ENCODE data around the gene XRCC5. TPM values are rescaled to one million over a fixed set of nuclear protein-coding genes. Genes with fewer than 3 reads are reported as not detected.
"Not testable (repeated sequence)": the region's sequence is repeated elsewhere in the genome, so short reads cannot be mapped to it uniquely, and the experiment has no call there.

The XRCC5 gene
- total RNA-seq: 181 and 213 TPM in 2 replicates

DNA sequence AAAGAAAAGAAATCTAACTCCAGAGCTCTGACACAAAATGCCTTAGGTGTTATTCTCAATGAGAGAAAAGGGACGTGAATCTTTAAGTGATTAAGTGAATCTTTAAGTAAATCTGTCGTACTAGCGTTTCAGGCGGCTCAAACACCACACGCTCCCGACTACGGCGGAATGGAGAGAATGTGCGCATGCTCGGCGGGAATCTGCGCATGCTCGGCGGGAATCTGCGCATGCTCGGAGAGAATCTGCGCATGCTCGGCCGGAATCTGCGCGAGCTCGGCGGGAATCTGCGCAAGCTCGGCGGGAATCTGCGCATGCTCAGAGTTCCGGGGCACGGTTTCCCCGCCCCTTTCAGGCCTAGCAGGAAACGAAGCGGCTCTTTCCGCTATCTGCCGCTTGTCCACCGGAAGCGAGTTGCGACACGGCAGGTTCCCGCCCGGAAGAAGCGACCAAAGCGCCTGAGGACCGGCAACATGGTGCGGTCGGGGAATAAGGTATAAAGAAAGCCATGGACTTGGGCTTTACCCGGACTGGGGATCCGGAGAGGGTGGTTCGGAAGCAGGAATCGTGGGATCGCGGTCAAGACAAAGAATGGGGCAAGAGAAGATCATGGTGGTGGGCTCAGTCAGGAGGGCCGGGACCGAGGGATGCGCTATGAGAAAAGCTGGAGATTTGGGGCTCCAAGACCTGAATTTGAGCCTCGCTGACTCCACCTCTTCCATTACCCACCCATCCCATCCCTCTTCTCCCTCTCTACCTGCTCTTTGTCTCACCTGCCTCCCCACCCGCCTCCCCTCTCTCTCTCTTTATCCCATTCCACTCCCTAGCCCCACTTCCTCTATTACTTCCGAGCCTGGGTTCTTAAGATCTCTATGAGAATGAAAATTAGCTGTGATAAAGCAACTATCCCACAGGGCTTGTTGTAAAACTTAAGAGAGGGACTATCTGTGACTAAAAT, at the start of gene XRCC5:
TSS of gene XRCC5 (plus strand) at position 382 of the 955 bp plus-strand sequence. CDS start at position 471, 89 bp downstream.
- DNase-seq (ENCODE audit: low read depth in 2 of 2): peak; percentile 95

DNA sequence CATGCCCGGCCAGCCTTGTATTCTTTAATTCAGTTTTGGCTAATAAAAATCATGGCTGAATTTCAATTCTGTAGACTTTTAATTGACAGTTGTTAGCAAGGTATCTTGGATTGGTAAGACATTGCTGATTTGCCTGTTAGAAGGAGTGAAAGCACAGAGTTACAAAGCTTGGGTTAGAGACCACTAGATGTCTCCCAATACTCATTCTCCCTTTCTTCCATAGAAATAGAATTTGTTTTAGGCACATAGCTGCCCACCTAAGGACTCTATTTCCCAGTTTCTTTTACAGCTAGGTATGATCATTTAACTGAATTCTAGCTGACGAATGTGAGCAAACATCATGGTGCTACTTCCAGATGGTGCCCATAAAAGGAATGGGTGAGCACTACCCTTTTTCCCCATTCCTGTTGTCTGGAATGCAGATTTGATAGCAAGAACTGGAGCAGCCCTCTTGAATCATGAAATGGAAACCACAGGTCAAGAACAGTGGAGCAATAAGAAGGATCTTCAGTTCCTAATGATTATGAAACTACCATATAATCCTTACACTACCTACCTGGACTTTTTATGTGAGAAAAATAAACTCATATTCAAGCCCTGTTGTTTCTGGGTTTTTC, 45.0 kb upstream of the XRCC5 start:
- DNase-seq (ENCODE audit: low read depth in 2 of 2): no peak

DNA sequence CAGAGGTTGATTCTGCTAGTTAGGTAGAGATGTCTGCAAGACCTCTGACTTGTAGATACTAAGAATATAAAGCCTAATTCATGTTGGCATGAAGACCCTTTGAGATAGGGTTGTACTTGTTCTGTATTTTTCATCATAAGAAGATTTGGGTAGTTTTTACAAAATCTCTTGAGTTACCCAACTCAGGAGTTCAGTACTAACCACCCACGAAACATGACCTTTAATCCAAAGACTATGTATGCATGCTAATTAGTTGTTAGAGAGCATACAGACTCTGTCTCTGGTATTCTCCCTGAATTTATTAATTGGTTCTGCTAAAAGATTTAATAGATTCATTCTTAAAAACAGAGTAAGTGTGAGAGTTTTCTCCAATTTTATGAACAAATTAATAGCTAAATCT, 44.5 kb upstream of the XRCC5 start:
- DNase-seq (ENCODE audit: low read depth in 2 of 2): no peak

DNA sequence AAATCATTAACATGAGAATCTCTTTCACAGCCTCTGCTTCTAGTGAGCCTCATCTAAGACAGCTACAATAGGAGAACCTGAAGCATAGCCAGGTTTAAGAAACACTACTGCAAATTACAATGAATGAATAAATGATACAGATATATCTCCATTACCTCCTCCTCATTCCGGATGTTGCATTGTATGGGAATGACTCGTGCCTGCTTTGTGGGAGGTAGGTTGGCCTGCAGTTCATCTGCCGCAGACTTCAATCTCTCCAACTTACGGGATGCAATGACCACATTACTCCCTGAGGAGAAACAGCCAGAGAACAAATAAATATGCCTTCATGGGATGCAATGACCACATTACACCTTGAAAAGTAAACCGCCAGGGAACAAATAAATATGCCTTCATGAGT, 42.9 kb upstream of the XRCC5 start:
- DNase-seq (ENCODE audit: low read depth in 2 of 2): no peak

DNA sequence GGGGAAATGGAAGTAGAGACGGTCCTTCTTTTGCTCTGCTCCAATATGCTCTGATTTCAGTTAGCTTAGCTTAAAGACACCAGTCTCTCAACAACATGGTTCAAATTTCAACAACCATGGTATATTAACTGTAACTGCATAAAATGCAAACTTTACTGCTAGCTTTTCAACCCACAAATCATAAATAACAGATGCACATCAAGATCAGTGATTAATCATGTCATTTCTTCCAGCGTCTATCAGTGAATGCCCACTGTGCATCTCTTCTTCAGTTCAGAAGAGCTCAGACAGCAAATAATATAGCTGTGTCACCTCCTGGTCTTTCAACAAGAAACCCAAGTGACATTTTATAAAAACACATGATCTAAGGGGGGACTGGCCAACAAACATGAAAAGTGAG, 40.1 kb upstream of the XRCC5 start:
- no peak for DNase-seq (ENCODE audit: low read depth in 2 of 2)

DNA sequence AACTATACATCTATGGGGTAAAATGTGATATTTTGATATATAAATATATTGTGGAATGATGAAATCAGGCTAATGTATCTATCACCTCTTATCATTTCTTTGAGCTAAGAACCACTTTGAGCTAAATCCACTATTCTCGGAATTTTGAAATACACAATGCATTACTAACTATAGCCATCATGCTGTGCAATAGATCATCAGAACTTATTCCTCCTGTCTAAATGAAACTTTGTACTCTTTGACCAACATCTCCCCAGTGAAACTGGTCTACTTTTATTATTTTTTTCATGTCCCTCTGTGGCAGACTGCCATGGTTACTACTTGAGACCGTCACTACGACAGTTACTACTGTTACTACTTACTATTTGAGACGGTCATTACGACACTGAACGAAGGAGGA, 39.0 kb upstream of the XRCC5 start:
- no peak for DNase-seq (ENCODE audit: low read depth in 2 of 2)

DNA sequence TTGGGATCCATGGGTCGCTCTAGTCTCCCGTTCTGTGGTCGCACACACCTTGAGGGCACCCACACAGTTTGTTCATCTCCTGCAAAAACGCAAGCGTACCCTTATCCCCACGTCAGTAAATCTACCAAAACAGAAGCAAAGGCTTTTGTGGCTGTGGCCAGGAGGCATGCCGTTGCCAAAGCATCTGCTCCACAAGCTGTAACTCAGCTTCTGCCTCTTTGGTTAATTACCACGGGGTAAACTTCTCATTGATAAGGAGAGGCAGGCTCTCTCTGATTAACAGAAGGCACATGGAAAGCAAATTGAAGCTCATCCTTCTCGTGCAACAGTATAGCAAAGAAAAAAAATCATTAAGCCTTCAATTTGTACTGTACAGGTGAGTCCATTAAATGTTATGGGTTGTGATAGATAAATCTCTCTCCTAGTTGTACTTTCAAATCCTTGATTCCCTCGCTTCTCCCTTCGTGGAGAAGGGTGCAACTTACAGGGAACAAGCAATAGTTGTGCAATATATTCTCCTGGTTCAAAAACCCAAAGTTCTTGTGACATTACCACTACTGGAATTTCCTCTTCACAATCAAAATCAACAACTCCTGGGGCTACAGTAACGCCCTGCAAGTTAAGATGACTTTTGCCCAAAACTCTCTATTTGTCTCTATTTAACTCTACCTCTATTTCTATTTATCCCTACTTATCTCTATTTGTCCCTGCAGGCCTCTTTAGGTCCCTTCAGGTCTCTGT, 37.9 kb upstream of the XRCC5 start:
- no peak for DNase-seq (ENCODE audit: low read depth in 2 of 2)

DNA sequence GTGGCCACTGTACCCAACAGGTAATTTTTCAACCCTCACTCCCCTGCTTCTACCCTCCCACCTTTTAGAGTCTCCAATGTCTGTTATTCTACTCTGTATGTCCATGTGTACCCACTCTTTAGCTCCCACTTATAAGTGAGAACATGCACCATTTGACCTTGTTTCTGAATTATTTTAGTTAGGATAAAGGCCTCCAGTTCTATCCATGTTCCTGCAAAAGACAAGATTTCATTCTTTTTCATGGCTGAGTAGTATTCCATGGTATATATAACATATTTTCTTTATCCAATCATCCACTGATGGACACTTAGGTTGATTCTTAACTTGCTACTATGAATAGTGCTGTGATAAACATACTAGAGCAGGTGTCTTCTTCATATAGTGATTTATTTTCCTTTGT, 36.7 kb upstream of the XRCC5 start:
- DNase-seq (ENCODE audit: low read depth in 2 of 2): no peak

DNA sequence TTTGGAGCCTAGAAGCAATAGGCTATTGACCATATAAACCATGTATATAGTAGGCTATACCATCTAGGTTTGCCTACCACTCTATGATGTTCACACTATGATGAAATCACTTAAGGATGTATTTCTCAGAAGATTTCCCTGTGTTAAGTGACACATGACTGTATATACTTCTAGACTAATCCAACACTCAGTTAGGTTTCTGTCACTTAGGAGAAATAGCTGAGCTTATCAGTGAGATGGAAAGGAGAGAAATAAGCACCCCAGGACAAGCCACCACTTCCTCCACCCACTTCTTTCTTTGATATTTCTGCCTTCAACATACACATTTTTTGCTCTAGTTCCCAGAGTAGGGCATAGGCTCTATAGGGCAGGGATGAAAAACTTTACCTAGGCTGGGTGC, 35.4 kb upstream of the XRCC5 start:
- no peak for DNase-seq (ENCODE audit: low read depth in 2 of 2)

DNA sequence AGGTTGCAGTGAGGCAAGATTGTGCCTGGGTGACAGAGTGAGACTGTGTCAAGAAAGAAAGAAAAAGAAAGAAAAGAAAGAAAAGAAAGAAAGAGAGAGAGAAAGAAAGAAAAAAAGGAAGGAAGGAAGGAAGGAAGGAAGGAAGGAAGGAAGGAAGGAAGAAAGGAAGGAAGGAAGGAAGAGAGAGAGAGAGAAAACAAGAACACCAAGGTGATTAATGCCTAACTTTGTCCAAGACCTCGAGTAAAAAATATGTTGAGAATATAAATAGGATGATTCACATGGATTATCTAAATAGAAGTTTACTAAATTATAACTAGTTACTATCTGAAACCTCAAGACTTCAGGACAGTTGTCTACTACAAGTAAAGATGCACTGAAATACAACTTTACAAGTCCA, 34.8 kb upstream of the XRCC5 start:
- no peak for DNase-seq (ENCODE audit: low read depth in 2 of 2)

DNA sequence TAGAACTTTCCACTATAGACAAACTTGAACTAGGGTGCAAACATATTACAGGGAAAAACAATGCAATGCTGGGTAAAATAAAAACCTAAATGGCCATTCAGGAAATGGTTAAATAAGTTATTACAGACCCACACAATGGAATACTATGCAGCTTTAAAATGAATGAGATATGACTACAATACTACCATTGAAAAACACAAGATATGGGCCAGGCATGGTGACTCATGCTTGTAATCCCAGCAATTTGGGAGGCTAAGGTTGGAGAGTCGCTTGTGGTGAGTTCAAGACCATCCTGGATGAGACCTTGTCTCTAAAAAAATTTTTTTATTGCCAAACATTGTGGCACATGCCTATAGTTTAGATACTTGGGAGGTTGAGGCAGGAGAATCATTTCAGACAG, 34.4 kb upstream of the XRCC5 start:
- no peak for DNase-seq (ENCODE audit: low read depth in 2 of 2)

DNA sequence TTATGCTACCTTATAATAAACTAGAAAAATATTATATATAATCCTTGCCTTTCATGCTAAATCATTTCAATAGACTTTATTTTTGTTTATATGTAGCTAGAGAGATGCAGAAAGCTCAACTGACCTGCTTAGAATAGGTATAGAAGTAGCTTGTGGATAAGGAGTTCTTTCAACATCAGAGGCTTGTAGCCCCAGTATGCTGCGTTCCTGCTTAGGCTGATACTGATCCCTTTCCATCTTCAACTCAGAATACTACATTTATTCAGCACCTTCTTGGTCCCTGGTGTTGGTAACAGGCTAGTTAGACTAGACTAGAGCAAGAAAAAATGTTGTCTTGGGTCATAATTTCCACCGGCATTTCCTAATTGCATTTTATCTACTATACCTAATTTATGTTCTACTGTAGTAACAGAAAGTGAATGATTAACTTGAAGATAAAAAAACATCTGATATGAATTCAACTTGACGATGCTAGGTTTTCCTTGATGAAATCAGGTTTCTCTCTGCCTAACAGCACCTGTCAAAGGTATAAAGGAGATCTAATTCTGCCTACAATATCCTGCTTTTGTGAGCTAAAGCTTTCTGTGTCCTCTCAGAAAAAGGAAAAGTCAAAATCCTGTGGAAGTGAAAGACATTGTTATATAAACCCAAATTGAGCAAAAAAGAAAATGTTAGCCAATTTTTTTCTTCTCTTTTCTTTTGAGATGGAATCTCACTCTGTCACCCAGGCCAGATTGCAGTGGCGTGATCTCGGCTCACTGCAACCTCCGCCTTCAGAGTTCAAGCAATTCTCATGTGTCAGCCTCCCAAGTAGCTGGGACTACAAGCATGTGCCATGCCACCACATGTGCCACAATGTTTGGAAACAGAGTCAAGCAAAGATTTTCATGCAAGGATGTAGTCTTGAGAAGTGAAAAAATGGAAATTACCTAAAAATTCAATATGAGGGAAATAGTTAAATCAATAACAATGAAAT, 33.4 kb upstream of the XRCC5 start:
- DNase-seq (ENCODE audit: low read depth in 2 of 2): no peak

DNA sequence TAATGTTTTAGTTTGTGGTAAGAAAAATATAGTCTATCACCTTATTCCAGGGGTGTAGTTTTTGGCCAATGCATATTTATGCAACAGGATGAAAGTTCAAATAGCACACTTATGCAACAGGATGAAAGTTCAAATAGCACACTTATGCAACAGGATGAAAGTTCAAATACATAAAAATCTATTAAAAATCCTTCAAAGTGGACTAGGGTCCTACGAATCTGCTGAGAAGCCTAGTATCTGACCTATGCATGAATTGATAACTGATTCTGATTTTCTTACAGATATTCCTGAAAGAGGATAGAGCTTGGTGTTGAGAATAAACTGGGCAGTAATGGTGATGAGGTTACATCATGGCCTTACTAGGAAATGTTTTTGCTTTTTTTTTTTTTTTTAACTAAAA, 30.4 kb upstream of the XRCC5 start:
- DNase-seq (ENCODE audit: low read depth in 2 of 2): peak in 1 of 2 donors; percentile 15

DNA sequence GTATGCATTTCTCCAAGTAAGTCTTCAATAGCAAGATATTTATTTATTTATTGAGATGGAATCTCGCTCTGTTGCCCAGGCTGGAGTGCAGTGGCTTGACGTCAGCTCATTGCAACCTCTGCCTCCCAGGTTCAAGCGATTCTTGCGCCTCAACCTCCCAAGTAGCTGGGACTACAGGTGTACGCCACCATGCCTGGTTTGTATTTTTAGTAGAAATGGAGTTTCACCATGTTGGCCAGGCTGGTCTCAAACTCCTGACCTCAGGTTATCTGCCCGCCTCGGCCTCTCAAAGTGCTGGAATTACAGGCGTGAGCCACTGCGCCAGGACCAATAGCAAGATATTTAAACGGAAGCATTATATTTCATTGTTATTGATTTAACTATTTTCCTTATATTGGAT, 29.1 kb upstream of the XRCC5 start:
- not testable (repeated sequence) for DNase-seq (ENCODE audit: low read depth in 2 of 2)

DNA sequence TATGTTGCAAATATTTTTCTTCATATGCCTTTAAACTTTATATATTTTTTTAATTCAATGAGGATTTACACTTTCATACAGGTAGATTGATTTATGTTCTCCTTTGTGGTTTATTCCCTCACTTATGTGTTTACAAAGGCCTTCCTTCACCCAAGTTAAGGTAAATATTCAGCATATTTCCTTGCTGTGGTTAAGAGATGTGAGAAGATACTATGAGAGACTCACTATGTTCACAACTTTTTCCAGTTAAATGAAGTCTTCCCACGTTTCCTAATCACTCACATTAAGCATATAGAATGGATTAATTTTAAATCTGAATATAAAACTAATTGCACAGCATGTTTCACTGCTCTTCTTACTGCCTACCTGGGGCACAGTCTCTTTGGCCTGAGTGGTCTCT, 28.1 kb upstream of the XRCC5 start:
- no peak for DNase-seq (ENCODE audit: low read depth in 2 of 2)

DNA sequence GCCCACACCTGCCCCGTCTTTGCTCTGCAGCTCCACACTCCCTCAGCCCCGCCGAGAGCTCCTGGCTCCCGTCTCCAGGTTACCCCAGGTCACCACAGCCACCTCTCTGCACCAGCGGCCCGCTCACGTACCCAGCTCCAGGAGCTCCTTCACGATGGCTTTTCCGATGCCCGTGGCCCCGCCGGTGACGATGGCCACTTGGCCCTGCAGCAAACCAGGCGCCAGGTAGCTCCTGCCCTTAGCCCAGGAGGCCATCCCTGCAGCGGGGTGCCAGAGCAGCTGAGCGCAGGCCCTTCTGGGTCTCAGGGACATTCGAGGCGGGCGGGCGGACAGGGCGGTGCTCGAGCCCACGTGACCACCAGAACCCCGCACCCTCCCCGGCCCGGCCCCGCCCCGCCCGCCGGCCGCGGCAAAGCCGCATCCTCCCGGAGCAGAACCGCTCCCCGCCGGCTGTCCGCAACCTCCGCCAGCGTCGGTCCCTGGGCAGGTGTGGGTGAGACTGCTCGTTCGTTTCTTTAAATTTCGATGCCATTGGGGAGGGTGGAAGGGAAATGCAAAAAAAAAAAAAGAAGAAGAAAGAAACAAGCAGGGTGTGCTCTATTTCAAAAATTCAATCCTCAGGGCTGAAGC, 27.5 kb upstream of the XRCC5 start, which contains the start of the genes PECR and TMEM169:
TSS of gene PECR (minus strand) at position 323 of the 630 bp plus-strand sequence. CDS start at position 255, 68 bp downstream.
TSS of gene TMEM169 (plus strand) at position 433 of the 630 bp plus-strand sequence. CDS start 14,045 bp downstream, outside the sequence.
- peak in 1 of 2 donors; percentile 47 for DNase-seq (ENCODE audit: low read depth in 2 of 2)

DNA sequence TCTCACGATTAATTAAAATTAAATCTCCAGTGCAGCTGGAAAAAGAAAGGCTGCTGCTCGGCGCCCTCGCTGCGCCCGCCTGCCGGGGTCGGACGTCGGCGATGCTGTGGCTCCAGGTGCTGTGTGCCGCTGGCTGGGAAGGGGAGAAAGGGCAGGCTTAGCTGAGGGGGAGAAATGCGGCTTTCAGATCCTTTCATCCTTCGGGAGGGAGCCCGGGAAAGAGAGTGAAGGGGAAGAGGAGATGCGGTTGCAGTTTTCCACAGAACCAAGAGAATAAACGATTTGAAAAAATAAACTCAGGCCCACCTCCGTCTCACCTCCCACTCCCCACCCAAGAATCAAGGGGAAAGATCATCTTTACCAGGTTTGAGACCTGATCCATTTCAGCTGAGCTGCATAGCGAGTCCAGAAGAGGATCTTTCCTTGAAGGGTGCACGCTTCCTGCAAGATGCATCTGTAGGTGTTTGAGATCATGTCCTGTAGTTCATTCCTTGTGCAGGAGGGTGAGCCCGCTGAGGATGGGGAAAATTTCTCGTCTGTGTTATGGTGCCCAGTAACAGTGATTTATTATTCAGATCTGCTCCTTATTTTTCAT, 26.9 kb upstream of the XRCC5 start:
- no peak for DNase-seq (ENCODE audit: low read depth in 2 of 2)

DNA sequence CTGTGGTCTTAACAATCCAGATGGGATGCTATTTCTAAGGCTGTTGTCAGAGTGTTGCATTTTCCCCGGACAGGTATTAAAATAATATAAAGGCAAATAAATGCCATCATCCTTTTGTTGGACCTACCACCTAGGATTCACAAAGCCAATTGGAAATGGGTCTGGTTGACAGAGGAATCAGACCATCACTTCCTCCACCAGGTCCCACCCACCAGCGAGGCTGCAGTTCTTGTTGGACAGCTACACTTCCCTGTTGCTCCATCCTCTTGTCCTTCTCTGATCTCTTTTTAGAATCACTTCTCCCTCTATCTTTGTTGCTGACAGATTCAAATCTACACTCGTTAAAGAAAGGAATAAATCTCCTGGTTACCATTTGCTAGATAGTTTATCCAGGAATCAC, 26.3 kb upstream of the XRCC5 start:
- DNase-seq (ENCODE audit: low read depth in 2 of 2): no peak

DNA sequence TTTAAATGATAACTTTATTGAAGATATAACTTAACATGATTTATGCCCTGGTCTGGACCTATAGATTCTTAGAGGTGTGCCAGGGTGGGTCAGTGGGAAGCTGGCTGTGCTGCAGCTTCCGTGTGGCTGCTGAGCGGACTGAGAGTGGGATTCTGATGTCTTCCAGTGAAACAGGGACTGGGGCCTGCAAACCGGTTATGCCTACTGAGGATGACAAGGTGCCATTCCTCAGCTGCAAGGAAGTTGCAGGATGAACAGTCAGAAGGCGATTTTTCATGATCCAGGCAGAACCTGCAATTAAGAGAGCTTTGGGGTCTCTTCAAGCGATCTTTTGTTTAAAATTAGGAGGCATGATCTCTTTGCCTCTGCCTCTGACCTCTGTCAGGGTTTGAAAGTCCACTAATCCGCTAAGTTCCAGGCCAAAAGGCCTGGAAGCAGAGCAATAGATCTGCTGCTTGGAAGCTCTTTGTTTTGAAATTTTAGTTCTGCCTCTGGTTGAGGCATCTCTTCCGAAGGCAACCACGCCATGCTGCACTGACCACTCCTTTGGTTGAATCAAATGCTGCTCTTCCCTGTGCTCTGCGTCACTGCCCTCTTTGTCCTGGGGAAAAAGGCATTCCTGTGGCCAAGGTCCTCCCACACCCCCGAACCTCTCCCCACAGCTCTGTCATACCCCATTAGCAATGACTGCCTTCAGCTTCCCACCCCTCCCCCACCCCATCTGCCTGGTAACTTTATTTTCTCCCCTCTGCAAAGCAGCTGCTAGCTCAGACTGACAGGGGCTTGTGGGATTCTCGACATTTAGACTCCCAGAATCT, 25.5 kb upstream of the XRCC5 start:
- no peak for DNase-seq (ENCODE audit: low read depth in 2 of 2)

Measured in dermis microvascular lymphatic vessel endothelial cell (primary cell).